Ishikawa (cell line): ENCODE data around the gene DYNLL1.

Experiments
- CEBPB ChIP-seq: IDR thresholded peaks from 2 replicates; pipeline ENCODE4 v1.6.1; 2012
- CREB1 ChIP-seq: IDR thresholded peaks from 2 replicates; pipeline ENCODE4 v1.6.1; 2012; ENCODE audit warnings: low read depth
- EGR1 ChIP-seq: IDR thresholded peaks from 2 replicates; pipeline ENCODE4 v1.6.1; 2012
- EP300 ChIP-seq: IDR thresholded peaks from 2 replicates; pipeline ENCODE4 v1.6.1; 2012; ENCODE audit warnings: borderline replicate concordance
- FOXM1 ChIP-seq: IDR thresholded peaks from 2 replicates; pipeline ENCODE4 v1.6.1; 2012; ENCODE audit warnings: low read depth, borderline replicate concordance
- MAX ChIP-seq: IDR thresholded peaks from 2 replicates; pipeline ENCODE4 v1.6.1; 2012
- NFIC ChIP-seq: IDR thresholded peaks from 2 replicates; pipeline ENCODE4 v1.6.1; 2012
- RAD21 ChIP-seq: IDR thresholded peaks from 2 replicates; pipeline ENCODE4 v1.6.1; 2012; ENCODE audit warnings: low read depth
- REST ChIP-seq: IDR thresholded peaks from 2 replicates; pipeline ENCODE4 v1.6.1; 2012; ENCODE audit warnings: low read depth, mild to moderate bottlenecking
- TAF1 ChIP-seq: IDR thresholded peaks from 2 replicates; pipeline ENCODE4 v1.6.1; 2012; ENCODE audit warnings: low read depth, mild to moderate bottlenecking
- TCF12 ChIP-seq: IDR thresholded peaks from 2 replicates; pipeline ENCODE4 v1.6.1; 2012; ENCODE audit warnings: low read depth
- TEAD4 ChIP-seq: IDR thresholded peaks from 2 replicates; pipeline ENCODE4 v1.6.1; 2012
- USF1 ChIP-seq: IDR thresholded peaks from 2 replicates; pipeline ENCODE4 v1.6.1; 2012
- YY1 ChIP-seq: IDR thresholded peaks from 2 replicates; pipeline ENCODE4 v1.6.1; 2012; ENCODE audit warnings: low read depth
- ZBTB7A ChIP-seq: IDR thresholded peaks from 2 replicates; pipeline ENCODE4 v1.6.1; 2012; ENCODE audit warnings: low read depth

The DYNLL1 gene

GRCh38 chr12:120538281-120539156, 42.6 kb downstream of the DYNLL1 start:
- no peak for TF ChIP-seq MAX
- TF ChIP-seq REST = no peak
- no peak for TF ChIP-seq EP300
- no peak for TF ChIP-seq CEBPB
- no peak for TF ChIP-seq NFIC
- TF ChIP-seq USF1 = no peak
- no peak for TF ChIP-seq TEAD4
- TF ChIP-seq EGR1 = no peak
- TF ChIP-seq ZBTB7A = no peak
- no peak for TF ChIP-seq RAD21
- TF ChIP-seq TCF12 = no peak
- TF ChIP-seq YY1 = no peak
- no peak for TF ChIP-seq CREB1

- TF ChIP-seq CEBPB (no peak), FOXM1 (no peak), MAX (no peak), NFIC (no peak), TEAD4 (no peak), RAD21 (no peak), YY1 (no peak), ZBTB7A (no peak), EP300 (no peak), TAF1 (no peak), TCF12 (no peak), REST (no peak), USF1 (no peak), EGR1 (no peak), CREB1 (no peak)
Measured at GRCh38 chr12:120539303-120539702, 43.4 kb downstream of the DYNLL1 start.

- no peak for TF ChIP-seq TAF1
Measured at GRCh38 chr12:120540445-120540844, 44.5 kb downstream of the DYNLL1 start.

- TF ChIP-seq CEBPB (no peak), USF1 (no peak), FOXM1 (no peak), YY1 (no peak), MAX (no peak), EP300 (no peak), NFIC (no peak), TCF12 (no peak)
Measured at GRCh38 chr12:120542166-120542565, 46.3 kb downstream of the DYNLL1 start.

GRCh38 chr12:120544691-120545090, 48.8 kb downstream of the DYNLL1 start:
- TF ChIP-seq FOXM1 (no peak), MAX (no peak)

GRCh38 chr12:120546050-120546386, 50.1 kb downstream of the DYNLL1 start:
- TF ChIP-seq RAD21 (no peak), FOXM1 (no peak), YY1 (no peak), TEAD4 (no peak), REST (no peak), EGR1 (no peak), CEBPB (no peak), NFIC (no peak), MAX (no peak), EP300 (no peak), ZBTB7A (no peak), CREB1 (no peak), USF1 (no peak), TAF1 (no peak), TCF12 (no peak)
